Fibroblast of skin of abdomen (primary cell): ENCODE data around the gene SACS.
"Not testable (repeated sequence)": the region's sequence is repeated elsewhere in the genome, so short reads cannot be mapped to it uniquely, and the experiment has no call there.

ENCODE experiments used
- DNase-seq: peaks from one replicate; pipeline ENCODE4 v3.0.0-alpha.2; 2013

The SACS gene

GRCh38 chr13:23350009-23350408, 83.5 kb downstream of the SACS start:
- DNase-seq = no peak

GRCh38 chr13:23349161-23349897, 84.2 kb downstream of the SACS start:
- peak; percentile 57 for DNase-seq

GRCh38 chr13:23348262-23349127, 85.0 kb downstream of the SACS start:
- DNase-seq = no peak

GRCh38 chr13:23347601-23348000, 85.9 kb downstream of the SACS start:
- DNase-seq = no peak

GRCh38 chr13:23344931-23345595, 88.4 kb downstream of the SACS start:
- DNase-seq = no peak

- DNase-seq = no peak
These were observed 94.3 kb downstream of the SACS start for GRCh38 chr13:23339225-23339624.

GRCh38 chr13:23330356-23330755, 103.1 kb downstream of the SACS start:
- DNase-seq = no peak

GRCh38 chr13:23325191-23325590, 108.3 kb downstream of the SACS start:
- DNase-seq = no peak

GRCh38 chr13:23323946-23324709, 109.4 kb downstream of the SACS start:
- DNase-seq = no peak

GRCh38 chr13:23322353-23323336, 110.9 kb downstream of the SACS start:
- no peak for DNase-seq

- DNase-seq = peak; percentile 98
These were observed 111.8 kb downstream of the SACS start for GRCh38 chr13:23321535-23322241.

GRCh38 chr13:23320926-23321534, 112.5 kb downstream of the SACS start:
- no peak for DNase-seq

- DNase-seq = no peak
These were observed 113.6 kb downstream of the SACS start for GRCh38 chr13:23319883-23320224.

- not testable (repeated sequence) for DNase-seq
These were observed 118.7 kb downstream of the SACS start for GRCh38 chr13:23314837-23315236.

GRCh38 chr13:23292586-23292985, 140.9 kb downstream of the SACS start:
- DNase-seq = no peak

GRCh38 chr13:23289917-23290357, 143.6 kb downstream of the SACS start:
- peak; percentile 81 for DNase-seq

- DNase-seq = no peak
These were observed 144.5 kb downstream of the SACS start for GRCh38 chr13:23288995-23289394.

- no peak for DNase-seq
These were observed 144.9 kb downstream of the SACS start for GRCh38 chr13:23288564-23288963.

- no peak for DNase-seq
These were observed 154.2 kb downstream of the SACS start for GRCh38 chr13:23279321-23279720.
